Smooth muscle cell (in vitro differentiated cells): ENCODE data around the gene GNAI3. TPM values are rescaled to one million over a fixed set of nuclear protein-coding genes. Genes with fewer than 3 reads are reported as not detected.
"Not testable (repeated sequence)": the region's sequence is repeated elsewhere in the genome, so short reads cannot be mapped to it uniquely, and the experiment has no call there.

Source experiments
- DNase-seq: peaks from one replicate; lab custom pipeline; 2025; ENCODE audit not compliant: unreplicated experiment; lab: John Stamatoyannopoulos, UW
- H2AFZ ChIP-seq: fragments of 200-600 bp; sonication (generic); 2 replicates; pipeline ENCODE4 v1.6.0; 2016; ENCODE audit warnings: antibody characterized with exemption, low read depth, mild to moderate bottlenecking
- H3F3A ChIP-seq: fragments of 200-600 bp; sonication (generic); 2 replicates; pipeline ENCODE4 v1.6.0; 2017; ENCODE audit warnings: antibody characterized with exemption, low read depth
- H3K27ac ChIP-seq: fragments of 200-600 bp; sonication (generic); 2 replicates; pipeline ENCODE4 v1.5.1; 2016; ENCODE audit warnings: low read depth, mild to moderate bottlenecking
- H3K27me3 ChIP-seq: fragments of 200-600 bp; sonication (generic); 2 replicates; pipeline ENCODE4 v1.6.1; 2016; ENCODE audit warnings: low read depth, mild to moderate bottlenecking
- H3K36me3 ChIP-seq: fragments of 200-600 bp; sonication (generic); 2 replicates; pipeline ENCODE4 v1.5.1; 2016; ENCODE audit warnings: low read depth
- H3K4me1 ChIP-seq: fragments of 200-600 bp; sonication (generic); 2 replicates; pipeline ENCODE4 v1.5.1; 2016; ENCODE audit warnings: low read depth
- H3K4me2 ChIP-seq: fragments of 200-600 bp; sonication (generic); 2 replicates; pipeline ENCODE4 v1.6.0; 2016; ENCODE audit warnings: mild to moderate bottlenecking
- H3K4me3 ChIP-seq: fragments of 200-600 bp; sonication (generic); 2 replicates; pipeline ENCODE4 v1.5.1; 2016; ENCODE audit warnings: mild to moderate bottlenecking
- H3K79me2 ChIP-seq: fragments of 200-600 bp; sonication (generic); 2 replicates; pipeline ENCODE4 v1.6.0; 2016; ENCODE audit warnings: low read depth, mild to moderate bottlenecking
- H3K9ac ChIP-seq: fragments of 200-600 bp; sonication (generic); 2 replicates; pipeline ENCODE4 v1.6.0; 2016; ENCODE audit warnings: low read depth
- H3K9me3 ChIP-seq: fragments of 200-600 bp; sonication (generic); replicated peaks from 2 replicates; pipeline ENCODE4 v1.5.1; 2016; ENCODE audit warnings: low read depth
- H4K20me1 ChIP-seq: fragments of 200-600 bp; sonication (generic); 2 replicates; pipeline ENCODE4 v1.6.0; 2016; ENCODE audit warnings: low read depth
- CTCF ChIP-seq: fragments of 200-600 bp; sonication (generic); IDR thresholded peaks from 2 replicates; pipeline ENCODE4 v1.5.1; 2017; ENCODE audit warnings: borderline replicate concordance, mild to moderate bottlenecking, antibody characterized with exemption; ENCODE audit not compliant: insufficient read depth, poor library complexity, severe bottlenecking
- WGBS: methylation state at CpG from one replicate; pipeline ENCODE4 v1.1.7; 2016; ENCODE audit warnings: low lambda C conversion rate; 5-methylcytosine and 5-hydroxymethylcytosine counted together
- polyA plus RNA-seq: library from polyadenylated mRNA; unstranded; fragments of >200 nt; fragmentation: Nextera tagmentation; extraction: Ambion mirVana; gene quantifications from 2 replicates; pipeline ENCODE4 v1.2.1, GENCODE V29; 2016
- total RNA-seq: library from RNA; depleted of rRNA; stranded (reverse); fragments of >200 nt; gene quantifications from 2 replicates; pipeline ENCODE4 v1.2.3, GENCODE V29; 2014

GNAI3 gene
- total and polyA plus RNA-seq, 2 experiments from 2014 or later, result 11.4 to 15.4 TPM

GRCh38 chr1:109658533-109659042, 110.2 kb downstream of the GNAI3 start:
- 60% methylated on average over 3 of the region's 3 CpGs for whole genome bisulfite sequencing
- H4K20me1 ChIP-seq, result no peaks in the 10 kb centered on the region
- no peak for TF ChIP-seq CTCF
- no peaks in the 10 kb centered on the region for H3K27me3 ChIP-seq
- H3K36me3 ChIP-seq, result no peaks in the 10 kb centered on the region
- DNase-seq, result no peak
- no peak overlapping the region for H3K27ac ChIP-seq
- no peaks in the 10 kb centered on the region for H3K79me2 ChIP-seq
- H3K4me2 ChIP-seq, result no peak overlapping the region
- H3K4me3 ChIP-seq, result no peak overlapping the region
- no peaks in the 10 kb centered on the region for H3K4me1 ChIP-seq
- no peak overlapping the region for H2AFZ ChIP-seq
- H3F3A ChIP-seq, result no peaks in the 10 kb centered on the region
- H3K9ac ChIP-seq, result no peak overlapping the region
- no peaks in the 10 kb centered on the region for H3K9me3 ChIP-seq

- WGBS, result 90% methylated on average over 2 of the region's 2 CpGs
- Histone ChIP-seq H3K27me3 (no peaks in the 10 kb centered on the region), H3K4me2 (no peak overlapping the region), H3K4me3 (no peak overlapping the region), H3F3A (no peaks in the 10 kb centered on the region), H3K9me3 (no peaks in the 10 kb centered on the region), H4K20me1 (no peaks in the 10 kb centered on the region), H2AFZ (no peak overlapping the region), H3K36me3 (no peaks in the 10 kb centered on the region), H3K27ac (no peak overlapping the region), H3K4me1 (no peaks in the 10 kb centered on the region), H3K9ac (no peak overlapping the region), H3K79me2 (no peaks in the 10 kb centered on the region)
- TF ChIP-seq CTCF, result no peak
- DNase-seq, result no peak
These were observed 110.7 kb downstream of the GNAI3 start for GRCh38 chr1:109659145-109659544.

DNA sequence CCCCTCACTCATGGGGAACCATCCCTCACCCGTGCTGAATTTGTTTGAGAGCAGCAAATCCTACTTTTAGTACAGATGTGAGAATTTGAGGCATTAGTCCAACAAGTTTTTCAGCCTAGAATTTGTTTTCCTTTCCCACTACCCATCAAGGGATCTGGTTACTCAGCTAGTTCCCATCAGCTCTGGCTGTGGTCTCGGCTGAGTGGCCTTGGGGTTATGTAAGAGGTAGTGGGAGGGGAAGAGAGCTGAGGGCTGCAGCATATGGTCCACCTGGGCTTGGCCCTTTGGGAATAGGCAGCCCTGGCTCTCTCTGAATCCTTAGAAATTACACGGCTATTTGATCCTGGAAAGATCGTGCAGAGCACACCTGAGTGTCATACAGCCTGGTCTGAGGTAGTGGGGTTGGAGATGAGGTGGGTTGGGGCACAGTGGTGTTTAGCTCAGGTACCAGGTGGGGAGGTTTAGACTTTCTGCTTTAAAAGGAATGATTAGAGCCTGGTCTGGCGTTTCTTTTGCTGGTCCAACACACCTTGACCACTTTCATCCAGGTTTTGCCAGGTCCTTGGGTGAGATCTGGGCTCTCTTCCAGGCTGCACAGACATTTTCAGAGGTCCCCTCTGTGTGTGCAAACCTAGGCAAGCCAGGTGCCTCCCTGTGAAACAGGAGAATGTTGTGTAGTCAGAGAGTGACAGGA, 111.7 kb downstream of the GNAI3 start:
- DNase-seq, result no peak
- Histone ChIP-seq H3K9ac (no peak overlapping the region), H3F3A (no peaks in the 10 kb centered on the region), H2AFZ (no peak overlapping the region), H3K9me3 (no peaks in the 10 kb centered on the region), H3K4me3 (no peak overlapping the region), H4K20me1 (no peaks in the 10 kb centered on the region), H3K36me3 (no peaks in the 10 kb centered on the region), H3K27me3 (no peaks in the 10 kb centered on the region), H3K4me1 (no peaks in the 10 kb centered on the region), H3K27ac (no peak overlapping the region), H3K4me2 (no peak overlapping the region), H3K79me2 (no peaks in the 10 kb centered on the region)
- 94% methylated on average over 5 of the region's 5 CpGs for WGBS
- TF ChIP-seq CTCF, result no peak

DNA sequence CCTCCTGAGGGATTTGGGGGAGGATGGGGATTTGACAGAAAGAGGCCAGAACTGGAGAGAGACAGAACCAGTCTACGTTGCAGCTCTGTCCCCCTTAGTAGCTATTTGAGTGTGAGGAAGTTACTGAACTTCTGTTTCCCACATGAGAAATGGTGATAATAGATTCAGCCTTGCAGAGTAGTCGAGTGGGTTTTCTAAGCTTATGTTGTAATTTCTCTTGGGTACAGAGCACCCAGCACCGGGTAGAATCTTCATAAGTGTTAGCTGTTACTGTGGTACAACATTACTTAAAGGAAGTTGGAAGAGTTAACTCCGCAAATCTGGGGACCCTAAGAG, 112.2 kb downstream of the GNAI3 start:
- H3K27ac ChIP-seq, DNase-seq, H3K4me2 ChIP-seq, H3K4me3 ChIP-seq, H3K36me3 ChIP-seq, H3K9me3 ChIP-seq, H2AFZ ChIP-seq, H3K27me3 ChIP-seq, H3K4me1 ChIP-seq, H3F3A ChIP-seq, H4K20me1 ChIP-seq, H3K9ac ChIP-seq, H3K79me2 ChIP-seq: not testable (repeated sequence)
- WGBS, result 96% methylated on average over 3 of the region's 4 CpGs
